Measurements from ENCODE around the gene RPS24.
A peak's percentile ranks its signal among the peaks of the same experiment; 100 is the strongest.
"Not testable (repeated sequence)": the region's sequence is repeated elsewhere in the genome, so short reads cannot be mapped to it uniquely, and the experiment has no call there.

The RPS24 gene

GRCh38 chr10:78066728-78067430, 33.2 kb downstream of the RPS24 start:
- Histone ChIP-seq H4K20me1 (no peaks in the 10 kb centered on the region), H3K4me2 (peak overlapping the region in 4 of 11 experiments; percentile 7 to 79 (median 75); a peak in 5 of 22 replicates), H3K36me3 (no peaks in the 10 kb centered on the region), H3K4me3 (no peak overlapping the region), H3K27me3 (no peaks in the 10 kb centered on the region), H3K9me3 (replicated peaks in 1 of 11) (no peaks in the 10 kb centered on the region; a peak in 1 of 22 replicates), H3K9ac (no peak overlapping the region), H3K27ac (no peak overlapping the region), H3K4me1 (peaks cover 7 to 52% (median 32%) of the 10 kb centered on the region in 10 experiments)
- TF ChIP-seq Cebpa-rat (IDR thresholded peaks at IDR 0.05), result no peak

- H3K36me3 ChIP-seq, result no peaks in the 10 kb centered on the region
- H3K4me3 ChIP-seq, result no peak overlapping the region
- 0 out of 22 replicates have a peak, but pooled peaks cover 0 to under 1% (median 0%) of the 10 kb centered on the region in 11 experiments for H3K9me3 ChIP-seq (replicated peaks in 1 of 11)
- H3K27ac ChIP-seq, result no peak overlapping the region
- no peak overlapping the region for H3K4me2 ChIP-seq
- no peak for TF ChIP-seq Cebpa-rat (IDR thresholded peaks at IDR 0.05)
- H3K4me1 ChIP-seq, result peaks cover 7 to 29% (median 11%) of the 10 kb centered on the region in 10 experiments
- no peaks in the 10 kb centered on the region for H3K27me3 ChIP-seq
- no peaks in the 10 kb centered on the region for H4K20me1 ChIP-seq
- H3K9ac ChIP-seq, result no peak overlapping the region
Observed at GRCh38 chr10:78069151-78069550, 35.5 kb downstream of the RPS24 start.

DNA sequence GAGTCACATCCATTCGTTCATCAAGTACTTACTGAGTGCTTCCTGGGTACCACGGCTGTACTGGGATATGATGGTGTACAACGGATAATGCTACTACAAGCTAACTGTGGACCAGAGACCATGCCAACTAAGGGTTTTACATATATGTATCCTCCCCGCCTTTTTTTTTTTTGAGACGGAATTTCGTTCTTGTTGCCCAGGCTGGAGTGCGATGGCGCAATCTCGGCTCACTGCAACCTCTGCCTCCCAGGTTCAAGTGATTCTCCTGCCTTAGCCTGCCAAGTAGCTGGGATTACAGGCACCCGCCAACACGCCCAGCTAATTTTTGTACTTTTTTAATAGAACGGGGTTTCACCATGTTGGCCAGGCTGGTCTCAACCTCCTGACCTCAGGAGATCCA, 36.4 kb downstream of the RPS24 start:
- not testable (repeated sequence) for H3K36me3 ChIP-seq; H3K9ac ChIP-seq; H3K27me3 ChIP-seq; H3K9me3 ChIP-seq (replicated peaks in 1 of 11); H4K20me1 ChIP-seq; H3K4me2 ChIP-seq; H3K4me3 ChIP-seq; H3K27ac ChIP-seq
- peaks cover 7 to 26% (median 11%) of the 10 kb centered on the region in 10 experiments for H3K4me1 ChIP-seq

- Histone ChIP-seq H3K27ac (no peak overlapping the region), H3K4me3 (no peak overlapping the region), H3K27me3 (no peaks in the 10 kb centered on the region), H3K36me3 (no peaks in the 10 kb centered on the region), H3K4me2 (no peak overlapping the region), H3K4me1 (peaks cover 5 to 21% (median 6%) of the 10 kb centered on the region in 10 experiments), H4K20me1 (no peaks in the 10 kb centered on the region), H3K9me3 (replicated peaks in 1 of 11) (peaks cover 4 to 15% (median 14%) of the 10 kb centered on the region in 11 experiments; a peak in 21 of 22 replicates), H3K9ac (no peak overlapping the region)
- no peak for TF ChIP-seq Cebpa-rat (IDR thresholded peaks at IDR 0.05)
Observed at GRCh38 chr10:78070726-78071125, 37.1 kb downstream of the RPS24 start.

DNA sequence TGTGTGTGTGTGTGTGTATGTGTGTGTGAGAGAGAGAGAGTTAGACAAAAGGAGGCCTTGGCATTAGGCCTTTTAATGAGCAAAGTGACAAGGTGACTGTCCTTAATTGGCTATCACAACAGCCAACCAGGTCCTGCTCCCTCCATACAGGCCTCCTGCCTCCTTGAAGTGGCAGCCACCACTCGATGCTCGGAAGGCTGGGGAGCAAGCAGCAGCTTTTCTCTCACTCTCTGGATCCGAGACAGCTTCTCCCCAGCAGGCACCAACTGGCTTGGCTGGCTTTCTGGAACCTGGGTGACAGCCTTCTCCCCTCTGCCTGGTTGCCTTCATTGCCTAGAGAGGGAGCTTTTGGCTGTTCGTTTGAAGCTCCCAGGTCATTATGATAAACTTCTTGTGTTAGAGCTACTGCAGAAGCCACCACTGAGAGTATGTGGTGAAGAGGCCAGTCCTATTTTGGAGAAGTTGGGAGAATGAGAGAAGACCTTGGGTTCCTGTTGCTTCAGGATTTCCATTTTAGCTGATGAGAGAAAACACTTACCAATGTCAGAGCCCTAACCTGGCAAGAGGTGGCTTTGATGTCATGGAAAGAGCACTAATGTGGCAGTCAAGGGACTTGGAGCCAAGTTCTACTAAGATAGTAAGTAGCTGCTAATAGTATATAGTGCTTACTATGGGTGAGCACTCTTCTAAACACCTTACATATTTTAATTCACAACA, 37.6 kb downstream of the RPS24 start:
- Histone ChIP-seq H3K36me3 (no peaks in the 10 kb centered on the region), H3K27ac (no peak overlapping the region), H4K20me1 (no peaks in the 10 kb centered on the region), H3K4me1 (peaks cover 0 to 16% (median under 1%) of the 10 kb centered on the region in 10 experiments; a peak in 9 of 20 replicates), H3K9ac (no peak overlapping the region), H3K9me3 (replicated peaks in 1 of 11) (peaks cover 10 to 21% (median 19%) of the 10 kb centered on the region in 11 experiments; a peak in 21 of 22 replicates), H3K4me3 (no peak overlapping the region), H3K27me3 (no peaks in the 10 kb centered on the region), H3K4me2 (no peak overlapping the region)
- TF ChIP-seq Cebpa-rat (IDR thresholded peaks at IDR 0.05), result no peak

- H4K20me1 ChIP-seq, result no peaks in the 10 kb centered on the region
- H3K9ac ChIP-seq, result no peak overlapping the region
- TF ChIP-seq Cebpa-rat (IDR thresholded peaks at IDR 0.05), result no peak
Observed at GRCh38 chr10:78071857-78072179, 38.2 kb downstream of the RPS24 start.

GRCh38 chr10:78072504-78072903, 38.8 kb downstream of the RPS24 start:
- H3K4me2 ChIP-seq, result no peak overlapping the region
- peaks cover 0 to 4% (median 0%) of the 10 kb centered on the region in 10 experiments; a peak in 3 of 20 replicates for H3K4me1 ChIP-seq
- H3K36me3 ChIP-seq, result no peaks in the 10 kb centered on the region
- H4K20me1 ChIP-seq, result no peaks in the 10 kb centered on the region
- no peaks in the 10 kb centered on the region for H3K27me3 ChIP-seq
- no peak for TF ChIP-seq Cebpa-rat (IDR thresholded peaks at IDR 0.05)
- H3K27ac ChIP-seq, result no peak overlapping the region
- peaks cover 21 to 32% (median 28%) of the 10 kb centered on the region in 11 experiments for H3K9me3 ChIP-seq (replicated peaks in 1 of 11)
- no peak overlapping the region for H3K4me3 ChIP-seq
- H3K9ac ChIP-seq, result no peak overlapping the region

More at GRCh38 chr10:78071857-78072179, 38.2 kb downstream of the RPS24 start:
- Histone ChIP-seq H3K4me1 (peaks cover 0 to 10% (median 0%) of the 10 kb centered on the region in 10 experiments; a peak in 4 of 20 replicates), H3K27ac (no peak overlapping the region), H3K4me2 (no peak overlapping the region), H3K9me3 (replicated peaks in 1 of 11) (peaks cover 15 to 25% (median 23%) of the 10 kb centered on the region in 11 experiments), H3K27me3 (no peaks in the 10 kb centered on the region), H3K4me3 (no peak overlapping the region), H3K36me3 (no peaks in the 10 kb centered on the region)

GRCh38 chr10:78075806-78076205, 42.1 kb downstream of the RPS24 start:
- not testable (repeated sequence) for H3K27ac ChIP-seq, H3K9ac ChIP-seq, H3K27me3 ChIP-seq, H3K4me3 ChIP-seq, H3K36me3 ChIP-seq, H4K20me1 ChIP-seq, H3K4me1 ChIP-seq, H3K4me2 ChIP-seq
- peaks cover 21 to 33% (median 28%) of the 10 kb centered on the region in 11 experiments for H3K9me3 ChIP-seq (replicated peaks in 1 of 11)

DNA sequence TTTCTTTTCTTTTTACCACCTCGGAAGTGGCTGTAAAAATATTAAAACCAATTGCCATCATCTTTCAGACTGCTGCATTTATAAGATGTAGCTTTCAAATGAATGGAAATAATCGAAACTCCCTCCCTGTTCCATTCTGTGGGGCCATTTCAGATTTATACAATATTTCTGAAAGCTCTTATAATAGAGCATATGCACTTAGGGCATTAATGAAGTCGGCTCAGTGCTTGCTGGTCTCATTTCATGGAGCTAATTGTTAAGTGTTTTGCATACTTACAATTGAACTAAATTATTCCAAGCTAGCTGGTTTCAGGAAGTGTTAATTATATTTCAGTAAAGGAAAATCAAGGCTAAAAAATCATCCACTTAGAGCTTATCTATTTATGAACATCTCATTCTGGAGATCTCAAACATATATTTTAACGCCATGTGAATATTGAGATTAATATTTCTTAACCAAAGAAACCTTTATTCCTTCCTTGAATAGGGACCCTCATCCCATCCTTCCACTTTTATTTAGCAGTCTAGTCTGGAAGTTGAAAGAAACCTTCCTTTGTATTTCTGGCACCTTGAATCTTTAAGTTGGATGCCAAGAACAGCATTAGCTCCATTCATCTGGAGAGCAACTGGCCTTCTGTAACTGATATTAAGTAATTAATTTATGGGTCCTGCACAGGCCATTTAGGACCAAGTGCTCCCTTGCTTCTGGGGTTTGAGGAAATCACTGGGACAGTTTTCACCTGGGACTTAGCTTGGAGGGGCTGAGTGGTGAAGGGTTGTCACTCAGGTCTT, 45.1 kb downstream of the RPS24 start:
- peaks cover 21 to 33% (median 28%) of the 10 kb centered on the region in 11 experiments for H3K9me3 ChIP-seq (replicated peaks in 1 of 11)
- H3K4me3 ChIP-seq, result no peak overlapping the region
- no peak for TF ChIP-seq Cebpa-rat (IDR thresholded peaks at IDR 0.05)
- H3K36me3 ChIP-seq, result no peaks in the 10 kb centered on the region
- no peaks in the 10 kb centered on the region for H4K20me1 ChIP-seq
- no peak overlapping the region for H3K9ac ChIP-seq
- no peak overlapping the region for H3K27ac ChIP-seq
- no peak overlapping the region for H3K4me2 ChIP-seq
- peaks cover 0 to 14% (median 3%) of the 10 kb centered on the region in 10 experiments; a peak in 9 of 20 replicates for H3K4me1 ChIP-seq
- no peaks in the 10 kb centered on the region for H3K27me3 ChIP-seq

Data from BLaER1 treated with 17β-estradiol and CSF1 and Interleukin-3, amounts not matched to agents 10 nM and 100 nM (cell line).